ENCODE results near the gene NDUFS5. TPM values are rescaled to one million over a fixed set of nuclear protein-coding genes. Genes with fewer than 3 reads are reported as not detected.

The NDUFS5 gene
- total RNA-seq, 1 donor from 2014 or later, result 360 TPM

- Mint-ChIP-seq H3K4me3 (ENCODE audit: unreplicated experiment) (peak overlapping the region; percentile 66), H3K9me3 (ENCODE audit: unreplicated experiment) (no peaks in the 10 kb centered on the region), H3K27ac (ENCODE audit: unreplicated experiment) (no peak overlapping the region), H3K27me3 (ENCODE audit: low read depth, unreplicated experiment) (peaks cover 41% of the 10 kb centered on the region), H3K4me1 (ENCODE audit: low read depth, unreplicated experiment) (peaks cover 5% of the 10 kb centered on the region), H3K36me3 (ENCODE audit: low read depth, unreplicated experiment) (no peaks in the 10 kb centered on the region)
- H3K4me2 ChIP-seq (ENCODE audit: low read length), result peak overlapping the region; percentile 85
- no peak for TF ChIP-seq EZH2 (IDR thresholded peaks at IDR 0.05; ENCODE audit: insufficient read depth, low read length)
- TF ChIP-seq CTCF (IDR thresholded peaks at IDR 0.05; ENCODE audit: insufficient read depth, low read depth, low read length), result no peak
- H3K36me3 ChIP-seq (ENCODE audit: insufficient read depth, low read length), result no peaks in the 10 kb centered on the region
- H3K79me2 ChIP-seq (ENCODE audit: insufficient read depth, low read length), result no peaks in the 10 kb centered on the region
- peaks cover 8% of the 10 kb centered on the region for H3K4me1 ChIP-seq (ENCODE audit: insufficient read depth, low read length)
- no peak overlapping the region for H3K27ac ChIP-seq (ENCODE audit: low read depth, low read length)
- DNase-seq (ENCODE audit: low read depth), result no peak
- FAIRE-seq, result no peak
- no peaks in the 10 kb centered on the region for H4K20me1 ChIP-seq (ENCODE audit: insufficient read depth, low read length)
- H3K9ac ChIP-seq (ENCODE audit: low read length), result no peak overlapping the region
- no peaks in the 10 kb centered on the region for H3K9me3 ChIP-seq (ENCODE audit: insufficient read depth, low read depth, low read length)
- peak overlapping the region; percentile 67 for H2AFZ ChIP-seq (ENCODE audit: low read depth, low read length)
- no peak overlapping the region for H3K4me3 ChIP-seq (ENCODE audit: insufficient read depth, low read depth, low read length)
- H3K27me3 ChIP-seq (ENCODE audit: insufficient read depth, low read length), result peaks cover 18% of the 10 kb centered on the region
Measured at GRCh38 chr1:39080831-39081270, 54.7 kb downstream of the NDUFS5 start.

GRCh38 chr1:39081271-39082009 is 55.3 kb downstream of the NDUFS5 start:
- FAIRE-seq (no peak), DNase-seq (ENCODE audit: low read depth) (no peak)
- Histone ChIP-seq H3K9me3 (ENCODE audit: insufficient read depth, low read depth, low read length) (no peaks in the 10 kb centered on the region), H3K79me2 (ENCODE audit: insufficient read depth, low read length) (no peaks in the 10 kb centered on the region), H2AFZ (ENCODE audit: low read depth, low read length) (peak overlapping the region; percentile 60), H3K27me3 (ENCODE audit: insufficient read depth, low read length) (peaks cover 18% of the 10 kb centered on the region), H3K36me3 (ENCODE audit: insufficient read depth, low read length) (no peaks in the 10 kb centered on the region), H3K4me3 (ENCODE audit: insufficient read depth, low read depth, low read length) (peak overlapping the region; percentile 54), H3K4me1 (ENCODE audit: insufficient read depth, low read length) (peaks cover 4% of the 10 kb centered on the region), H3K9ac (ENCODE audit: low read length) (peak overlapping the region; percentile 31), H3K27ac (ENCODE audit: low read depth, low read length) (no peak overlapping the region), H4K20me1 (ENCODE audit: insufficient read depth, low read length) (no peaks in the 10 kb centered on the region), H3K4me2 (ENCODE audit: low read length) (peak overlapping the region; percentile 85)
- TF ChIP-seq EZH2 (IDR thresholded peaks at IDR 0.05; ENCODE audit: insufficient read depth, low read length), result no peak
- no peak for TF ChIP-seq CTCF (IDR thresholded peaks at IDR 0.05; ENCODE audit: insufficient read depth, low read depth, low read length)
- H3K4me1 Mint-ChIP-seq (ENCODE audit: low read depth, unreplicated experiment), result peaks cover 5% of the 10 kb centered on the region
- H3K9me3 Mint-ChIP-seq (ENCODE audit: unreplicated experiment), result no peaks in the 10 kb centered on the region
- H3K27me3 Mint-ChIP-seq (ENCODE audit: low read depth, unreplicated experiment), result peaks cover 42% of the 10 kb centered on the region
- no peak overlapping the region for H3K4me3 Mint-ChIP-seq (ENCODE audit: unreplicated experiment)
- H3K27ac Mint-ChIP-seq (ENCODE audit: unreplicated experiment), result no peak overlapping the region
- H3K36me3 Mint-ChIP-seq (ENCODE audit: low read depth, unreplicated experiment), result no peaks in the 10 kb centered on the region
